Stimulated activated naive CD8-positive, alpha-beta T cell treated with anti-CD3 and anti-CD28 coated beads, Interleukin-15, amount 100 ng/mL, for 72 hours (primary cell): ENCODE results near the gene CDKN2AIP.
A peak's percentile ranks its signal among the peaks of the same experiment; 100 is the strongest.

Source experiments
- ATAC-seq: fragments of 150-1000 bp; cut with Tn5 transposase; 2 replicates; pipeline ENCODE4 v1.10.0; 2021; ENCODE audit warnings: mild to moderate bottlenecking, moderate library complexity
- DNase-seq, 2 donors: peaks; one replicate each; pipeline ENCODE4 v3.0.0; 2021 to 2022
- H3K27ac Mint-ChIP-seq, 2 donors: one replicate each; pipeline ENCODE4 v1.8.0; 2022; ENCODE audit warnings: mild to moderate bottlenecking in 2 of 2, mixed read lengths in 2 of 2, moderate library complexity in 2 of 2
- H3K27me3 Mint-ChIP-seq: one replicate; pipeline ENCODE4 v1.8.0; 2022; ENCODE audit warnings: mixed read lengths
- H3K4me1 Mint-ChIP-seq: one replicate; pipeline ENCODE4 v1.8.0; 2022; ENCODE audit warnings: mild to moderate bottlenecking, mixed read lengths
- H3K4me3 Mint-ChIP-seq, 2 donors: one replicate each; pipeline ENCODE4 v1.8.0; 2022; ENCODE audit warnings: mild to moderate bottlenecking in 2 of 2, mixed read lengths in 2 of 2, moderate library complexity in 1 of 2
- H3K9me3 Mint-ChIP-seq, 2 donors: one replicate each; pipeline ENCODE4 v1.8.0; 2022; ENCODE audit warnings: mixed read lengths in 2 of 2

The CDKN2AIP gene

DNA sequence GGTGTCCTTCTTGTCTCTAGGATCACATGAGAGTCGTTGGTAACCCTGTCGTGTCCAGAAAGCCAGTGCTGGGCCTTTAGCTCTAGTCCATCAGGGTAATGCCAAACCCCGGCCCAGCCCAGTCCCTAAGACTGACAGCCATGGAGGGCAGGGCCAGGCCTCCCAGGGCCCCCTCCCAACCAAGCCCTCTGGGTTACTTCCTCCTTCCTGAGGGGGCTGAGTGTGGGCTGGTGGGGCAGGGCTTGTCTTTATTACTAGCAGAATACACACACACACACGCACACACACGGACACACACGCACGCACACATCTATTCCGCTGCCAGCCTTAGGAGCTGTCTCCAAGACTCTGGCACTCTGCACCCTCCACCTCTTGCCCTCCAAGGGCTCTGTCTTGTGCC, 35.6 kb upstream of the CDKN2AIP start:
- no peaks in the 10 kb centered on the region for H3K27me3 Mint-ChIP-seq
- ATAC-seq, result no peak
- H3K4me1 Mint-ChIP-seq, result peaks cover 10% of the 10 kb centered on the region
- H3K27ac Mint-ChIP-seq, result no peak overlapping the region
- no peak overlapping the region for H3K4me3 Mint-ChIP-seq
- no peaks in the 10 kb centered on the region for H3K9me3 Mint-ChIP-seq
- DNase-seq, result no peak

DNA sequence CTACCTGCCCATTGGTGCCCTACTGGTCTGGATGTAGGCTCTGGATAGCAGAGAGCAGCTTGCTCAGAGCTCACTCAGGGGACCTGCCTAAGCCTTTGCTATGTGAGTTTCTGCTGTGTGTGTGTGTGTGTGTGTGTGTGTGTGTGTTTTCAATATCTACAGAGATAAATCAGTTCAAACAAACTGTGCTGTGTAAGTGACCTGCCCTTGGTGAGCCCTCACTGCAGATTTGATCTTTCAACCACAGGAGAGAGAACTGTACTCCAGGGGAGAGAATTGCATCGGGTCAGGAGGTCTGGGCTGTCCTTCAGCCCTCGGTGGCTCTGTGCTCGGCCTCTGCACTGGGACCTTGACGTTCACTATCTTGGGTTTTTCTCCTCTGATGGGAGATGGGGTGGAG, 35.0 kb upstream of the CDKN2AIP start:
- DNase-seq, result no peak
- H3K27me3 Mint-ChIP-seq, result no peaks in the 10 kb centered on the region
- H3K4me1 Mint-ChIP-seq, result peaks cover 10% of the 10 kb centered on the region
- ATAC-seq, result no peak
- H3K9me3 Mint-ChIP-seq, result no peaks in the 10 kb centered on the region
- no peak overlapping the region for H3K4me3 Mint-ChIP-seq
- H3K27ac Mint-ChIP-seq, result no peak overlapping the region

DNA sequence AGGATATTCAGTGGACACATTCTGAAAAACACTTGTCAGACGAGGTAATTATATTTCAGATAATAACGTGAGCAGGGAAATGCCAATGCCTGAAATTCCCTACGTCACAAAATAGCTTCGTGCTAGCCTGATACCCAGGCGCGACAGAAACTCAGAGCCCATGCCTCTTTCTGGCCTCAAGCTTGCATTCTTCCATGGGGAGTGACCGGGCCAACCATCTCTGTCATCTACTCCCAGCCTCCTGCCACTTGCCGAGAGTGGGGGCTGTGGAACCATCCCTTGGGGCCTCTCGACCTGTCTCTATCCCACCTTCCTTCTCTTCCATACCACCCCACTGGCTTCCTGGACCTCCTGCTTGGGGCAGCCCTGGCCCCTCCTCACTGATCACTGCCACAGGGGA, 34.5 kb upstream of the CDKN2AIP start:
- H3K9me3 Mint-ChIP-seq, result no peaks in the 10 kb centered on the region
- H3K4me1 Mint-ChIP-seq, result peaks cover 10% of the 10 kb centered on the region
- H3K4me3 Mint-ChIP-seq, result no peak overlapping the region
- no peak for ATAC-seq
- H3K27ac Mint-ChIP-seq, result no peak overlapping the region
- DNase-seq, result no peak
- H3K27me3 Mint-ChIP-seq, result no peaks in the 10 kb centered on the region

DNA sequence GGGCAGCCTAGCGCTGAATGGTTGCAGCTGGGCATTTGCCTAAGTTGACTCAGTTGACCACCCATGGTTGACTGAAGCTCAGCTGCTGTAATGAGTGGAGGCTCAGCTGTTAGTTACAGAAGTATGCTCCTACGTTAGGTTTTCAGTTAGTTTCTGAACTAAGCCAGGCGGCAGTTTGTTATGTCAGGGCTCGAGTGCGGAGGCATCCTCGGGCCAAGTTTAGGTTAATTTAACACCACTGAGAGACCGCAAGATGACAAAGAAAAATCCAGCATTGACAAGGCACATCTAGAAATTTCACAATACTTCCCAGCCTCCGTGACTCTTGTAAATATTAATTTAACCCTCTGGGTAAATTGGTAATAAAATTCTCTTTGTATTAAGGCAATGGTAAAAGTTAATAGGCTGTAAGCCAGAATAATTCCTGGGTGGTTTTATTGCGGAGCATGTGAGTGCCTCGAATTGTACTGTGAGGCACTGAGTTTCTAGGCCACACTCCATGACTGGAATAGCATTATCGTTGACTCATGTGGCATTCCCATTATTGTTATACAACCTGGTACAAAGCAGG, 33.1 kb upstream of the CDKN2AIP start:
- Mint-ChIP-seq H3K27me3 (no peaks in the 10 kb centered on the region), H3K27ac (no peak overlapping the region), H3K4me1 (peaks cover 10% of the 10 kb centered on the region), H3K9me3 (no peaks in the 10 kb centered on the region), H3K4me3 (no peak overlapping the region)
- ATAC-seq (no peak), DNase-seq (no peak)

DNA sequence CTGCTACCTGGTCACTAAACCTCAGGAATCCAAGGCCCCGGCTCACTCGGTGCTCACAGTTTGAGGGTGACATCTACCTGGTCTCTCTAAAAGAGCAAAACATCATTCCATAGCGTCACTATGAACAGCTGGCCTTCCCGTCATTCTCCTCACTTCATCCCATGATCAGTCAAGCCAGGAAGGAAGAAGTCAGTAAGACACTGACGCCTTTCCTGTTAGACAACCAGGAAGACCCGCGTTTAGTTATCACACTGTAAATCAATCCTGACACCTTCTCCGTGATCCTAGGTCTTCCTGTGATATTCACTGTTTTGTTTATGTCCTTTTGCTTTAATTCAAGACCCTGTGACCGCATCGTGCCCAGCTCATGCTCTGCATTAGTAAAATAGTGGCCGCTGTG, 31.6 kb upstream of the CDKN2AIP start:
- no peaks in the 10 kb centered on the region for H3K27me3 Mint-ChIP-seq

DNA sequence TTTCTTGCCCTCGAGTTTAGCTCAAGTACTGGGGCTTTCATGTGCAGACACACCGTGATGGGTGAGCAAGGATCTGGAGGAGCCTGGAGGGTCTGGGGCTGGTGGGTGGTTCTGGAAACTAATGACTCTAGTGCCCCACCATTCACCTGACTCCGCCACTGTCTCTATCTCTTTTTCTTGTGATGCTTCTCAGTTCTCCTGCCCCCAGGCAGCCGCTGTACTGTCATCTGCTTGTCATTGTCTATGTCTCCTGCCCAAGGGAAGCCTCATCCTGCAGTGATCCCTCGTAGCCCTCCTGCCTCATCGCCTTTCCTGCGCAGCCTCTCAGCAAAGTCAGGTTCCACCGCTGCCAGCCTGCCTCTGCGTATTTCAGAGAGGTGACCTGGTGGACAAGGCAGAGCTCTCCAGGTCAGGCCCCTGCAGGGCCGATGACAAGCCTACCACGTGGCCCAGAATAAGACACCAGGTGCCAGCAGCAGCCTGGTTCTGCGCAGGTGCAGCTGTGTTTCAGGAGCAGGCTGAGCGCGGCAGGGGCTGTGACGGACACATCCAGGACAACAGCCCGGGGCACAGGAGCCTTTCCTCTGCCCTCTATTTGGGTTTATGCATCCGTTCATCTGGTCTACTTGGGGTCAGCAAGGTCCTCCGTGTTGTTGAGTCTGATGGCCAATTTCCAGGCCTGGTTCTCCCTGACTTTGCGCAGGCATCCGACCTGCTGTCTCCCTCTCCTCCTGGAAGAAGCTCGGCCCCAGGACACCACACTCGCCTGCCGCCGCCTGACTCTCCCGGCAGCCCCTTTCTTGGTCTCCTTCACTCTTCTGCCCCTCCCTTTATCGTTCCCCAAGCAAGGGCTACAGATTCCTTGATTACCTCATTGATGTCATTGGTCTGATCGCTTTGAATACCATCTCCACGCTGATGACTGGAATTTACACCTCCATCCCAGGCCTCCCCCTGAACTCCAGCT, 30.9 kb upstream of the CDKN2AIP start:
- H3K27ac Mint-ChIP-seq, result no peak overlapping the region
- H3K9me3 Mint-ChIP-seq, result no peaks in the 10 kb centered on the region
- no peaks in the 10 kb centered on the region for H3K4me1 Mint-ChIP-seq
- no peak overlapping the region for H3K4me3 Mint-ChIP-seq
- ATAC-seq, result no peak
- DNase-seq, result no peak
- no peaks in the 10 kb centered on the region for H3K27me3 Mint-ChIP-seq

More for the DNA sequence above, 31.6 kb upstream of the CDKN2AIP start:
- Mint-ChIP-seq H3K4me3 (no peak overlapping the region), H3K27ac (no peak overlapping the region), H3K4me1 (peaks cover 5% of the 10 kb centered on the region), H3K9me3 (no peaks in the 10 kb centered on the region)
- no peak for DNase-seq
- no peak for ATAC-seq

DNA sequence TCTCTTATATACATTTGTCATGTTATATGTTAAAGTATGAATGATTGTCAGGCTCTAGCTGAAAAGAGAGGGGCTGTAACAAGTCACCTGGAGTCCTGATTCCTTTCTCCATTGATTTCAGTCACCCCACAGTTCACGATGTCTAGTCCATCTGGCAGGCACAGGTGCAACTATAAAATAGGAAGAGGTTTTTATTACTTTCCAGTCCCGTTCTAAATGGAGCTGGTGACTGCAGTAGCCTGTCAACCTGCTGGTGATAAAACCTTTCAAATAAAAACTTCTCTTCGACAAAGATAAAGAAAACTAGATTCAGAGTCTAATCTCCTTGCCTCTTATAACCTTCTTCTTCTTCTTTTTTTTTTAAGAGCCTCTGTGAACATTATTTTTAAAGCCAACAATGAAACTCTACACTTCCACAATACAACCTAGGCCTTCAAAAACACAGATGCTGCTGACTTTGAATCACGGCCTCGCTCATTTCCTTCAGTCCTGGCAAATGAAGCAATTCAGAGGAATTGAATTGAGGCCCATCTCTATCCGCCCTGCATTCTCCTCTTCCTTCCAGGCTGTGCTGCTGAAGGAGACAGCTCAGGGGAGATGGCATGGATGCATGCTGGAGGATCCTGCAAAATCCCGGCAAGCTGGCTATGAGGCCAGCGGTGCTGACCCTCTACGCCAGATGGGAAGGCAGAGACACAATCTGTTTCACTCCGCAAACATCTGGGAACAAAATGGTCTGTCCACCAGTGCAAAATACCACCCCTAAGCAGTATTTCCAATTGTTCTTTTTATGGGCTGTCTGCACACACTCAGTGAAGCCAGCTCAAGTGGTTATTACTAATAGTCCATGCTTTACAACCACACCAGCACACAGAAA, 27.3 kb upstream of the CDKN2AIP start:
- Mint-ChIP-seq H3K9me3 (no peaks in the 10 kb centered on the region), H3K4me3 (no peak overlapping the region), H3K4me1 (no peaks in the 10 kb centered on the region), H3K27ac (peak overlapping the region in 1 of 2 donors; percentile 16), H3K27me3 (no peaks in the 10 kb centered on the region)
- ATAC-seq, result no peak
- no peak for DNase-seq

DNA sequence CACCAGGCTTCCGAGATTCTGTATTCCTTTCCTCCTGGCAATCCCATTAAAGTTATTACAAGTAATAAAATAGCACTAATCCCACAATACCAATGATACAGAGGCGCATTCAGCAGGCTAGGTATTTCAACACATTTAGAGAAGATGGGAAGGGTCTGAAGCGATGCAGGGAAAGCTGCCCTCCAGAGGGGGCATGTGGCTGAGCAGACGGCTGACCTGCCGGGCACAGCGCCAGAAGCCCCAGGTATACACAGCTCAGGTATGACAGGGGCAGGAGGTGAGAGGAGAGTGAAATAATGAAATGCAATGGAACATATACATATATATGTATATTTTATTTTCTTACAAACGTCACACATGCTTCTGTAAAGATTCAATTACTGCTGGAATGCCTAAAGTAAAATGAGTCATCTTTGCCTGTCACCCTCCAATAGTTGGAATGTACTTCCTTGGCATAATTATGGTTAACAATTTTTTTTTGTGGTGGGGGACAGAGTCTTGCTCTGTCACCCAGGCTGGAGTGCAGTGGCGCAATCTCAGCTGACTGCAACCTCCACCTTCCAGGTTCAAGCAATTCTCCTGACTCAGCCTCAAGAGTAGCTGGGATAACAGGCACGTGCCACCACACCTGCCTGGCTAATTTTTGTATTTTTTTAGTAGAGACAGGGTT, 21.3 kb upstream of the CDKN2AIP start:
- Mint-ChIP-seq H3K4me3 (no peak overlapping the region), H3K4me1 (peaks cover 7% of the 10 kb centered on the region), H3K27me3 (no peaks in the 10 kb centered on the region), H3K9me3 (no peaks in the 10 kb centered on the region), H3K27ac (no peak overlapping the region)
- DNase-seq (no peak), ATAC-seq (no peak)

DNA sequence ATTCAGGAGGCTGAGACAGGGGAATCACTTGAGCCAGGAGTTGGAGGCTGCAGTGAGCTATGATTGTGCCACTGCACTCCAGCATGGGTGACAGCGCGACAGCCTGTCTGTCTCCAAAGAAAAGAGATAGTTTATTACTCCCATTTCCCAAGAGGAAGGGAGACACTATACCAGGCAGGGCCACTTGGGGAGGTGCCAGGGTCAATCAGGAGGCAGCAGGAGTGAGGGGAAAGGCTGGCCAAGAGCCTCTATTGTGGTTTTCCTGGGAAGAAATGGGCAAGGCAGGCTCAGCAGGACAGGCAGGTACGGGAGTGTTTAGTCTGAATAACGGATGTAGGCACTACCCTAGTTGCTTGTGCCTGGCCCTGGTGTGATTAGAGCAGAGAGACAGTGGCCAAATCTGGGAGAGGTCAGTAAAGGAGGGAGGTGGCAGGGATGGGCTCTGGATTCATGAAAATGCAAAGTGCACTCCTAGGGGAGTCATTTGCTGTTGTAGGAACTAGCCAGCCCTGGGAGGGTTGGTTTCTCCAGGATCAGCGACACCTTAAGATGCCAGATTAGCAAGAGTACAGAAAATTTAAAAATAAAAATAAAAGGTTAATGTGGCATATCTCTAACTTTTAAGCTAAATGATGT, 20.2 kb upstream of the CDKN2AIP start:
- H3K9me3 Mint-ChIP-seq, result no peaks in the 10 kb centered on the region
- ATAC-seq (no peak), DNase-seq (no peak)
- H3K27me3 Mint-ChIP-seq, result no peaks in the 10 kb centered on the region
- H3K27ac Mint-ChIP-seq, result peak overlapping the region; percentile 23 to 40
- no peak overlapping the region for H3K4me3 Mint-ChIP-seq
- peaks cover 7% of the 10 kb centered on the region for H3K4me1 Mint-ChIP-seq

DNA sequence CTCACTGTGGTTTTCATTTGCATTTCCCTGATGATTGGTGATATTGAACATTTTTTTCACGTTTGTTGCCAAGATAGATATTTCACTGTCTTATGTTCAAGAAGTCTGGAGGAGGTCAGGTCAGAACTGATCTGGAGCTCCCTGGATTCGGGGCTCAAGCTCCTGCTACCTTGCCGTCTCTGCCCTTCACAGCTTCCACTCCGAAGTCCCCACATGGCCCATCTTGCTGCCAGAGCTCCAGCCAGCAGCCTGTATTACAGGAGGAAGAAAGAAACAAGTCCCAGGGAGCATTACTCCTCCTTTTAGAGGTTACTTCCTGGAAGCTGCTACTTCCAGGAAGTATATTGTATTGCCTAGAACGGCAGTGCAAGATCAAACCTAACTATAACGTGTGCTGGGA, 17.9 kb upstream of the CDKN2AIP start:
- H3K27ac Mint-ChIP-seq, result peak overlapping the region in 1 of 2 donors; percentile 54
- ATAC-seq, result no peak
- no peak overlapping the region for H3K4me3 Mint-ChIP-seq
- peaks cover 22% of the 10 kb centered on the region for H3K4me1 Mint-ChIP-seq
- no peak for DNase-seq
- no peaks in the 10 kb centered on the region for H3K27me3 Mint-ChIP-seq
- H3K9me3 Mint-ChIP-seq, result no peaks in the 10 kb centered on the region

DNA sequence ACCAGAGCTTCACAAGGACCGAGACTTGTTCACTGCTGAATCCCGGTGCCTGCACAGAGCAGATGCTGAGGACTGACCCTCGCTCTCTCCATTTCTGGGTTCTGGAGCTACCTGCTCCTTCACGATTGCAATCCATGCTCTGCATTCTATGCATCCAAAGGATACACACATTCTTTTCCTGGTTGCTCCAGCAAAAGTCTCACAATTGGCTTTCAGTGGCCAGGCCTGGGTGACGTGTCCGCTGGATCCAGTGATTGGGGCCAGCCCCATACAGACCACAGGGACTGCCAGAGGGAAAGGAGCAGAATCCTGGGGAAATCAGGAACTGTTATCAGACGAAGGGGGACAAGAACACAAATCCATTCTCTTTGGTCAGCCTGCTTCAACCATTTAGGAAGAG, 14.9 kb upstream of the CDKN2AIP start:
- no peaks in the 10 kb centered on the region for H3K9me3 Mint-ChIP-seq
- H3K27me3 Mint-ChIP-seq, result no peaks in the 10 kb centered on the region
- H3K4me3 Mint-ChIP-seq, result no peak overlapping the region
- ATAC-seq (no peak), DNase-seq (no peak)
- peaks cover 33% of the 10 kb centered on the region for H3K4me1 Mint-ChIP-seq
- H3K27ac Mint-ChIP-seq, result no peak overlapping the region

DNA sequence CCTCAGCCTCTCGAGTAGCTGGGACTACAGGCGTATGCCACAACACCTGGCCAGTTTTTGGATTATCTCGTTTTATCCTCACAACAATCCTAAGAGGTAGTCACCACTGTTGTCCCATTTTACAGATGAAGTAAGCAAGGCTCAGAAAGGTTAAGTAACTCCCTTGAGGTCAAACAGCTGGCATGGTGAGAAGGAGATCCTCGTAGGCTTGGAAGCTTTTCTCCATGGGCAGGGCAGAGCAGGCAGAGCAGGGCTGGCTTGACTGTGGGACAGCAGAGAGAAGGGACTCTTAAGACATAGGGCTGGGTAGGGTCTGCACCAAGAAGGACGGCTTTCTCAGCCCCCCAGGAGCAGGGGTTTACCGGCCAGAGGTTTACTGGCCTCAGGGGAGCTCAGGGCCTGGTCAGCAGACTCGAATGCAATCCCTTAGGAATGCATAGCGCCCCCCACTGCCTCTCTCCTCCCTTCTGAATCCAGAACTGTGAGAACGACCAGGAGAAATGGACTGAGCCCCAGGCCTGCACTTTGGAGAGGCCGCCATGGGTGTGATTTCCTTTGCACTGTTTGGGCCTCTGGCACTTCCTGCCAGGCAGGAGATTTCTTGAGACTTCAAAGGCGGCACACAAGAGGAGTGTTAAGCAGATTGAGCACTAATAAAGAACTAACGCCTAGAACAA, 14.0 kb upstream of the CDKN2AIP start:
- no peaks in the 10 kb centered on the region for H3K9me3 Mint-ChIP-seq
- DNase-seq, result peak in 1 of 2 donors; percentile 30
- ATAC-seq, result peak; percentile 84
- H3K4me3 Mint-ChIP-seq, result peak overlapping the region; percentile 21 to 23
- no peaks in the 10 kb centered on the region for H3K27me3 Mint-ChIP-seq
- peaks cover 37% of the 10 kb centered on the region for H3K4me1 Mint-ChIP-seq
- peak overlapping the region; percentile 93 to 96 for H3K27ac Mint-ChIP-seq

DNA sequence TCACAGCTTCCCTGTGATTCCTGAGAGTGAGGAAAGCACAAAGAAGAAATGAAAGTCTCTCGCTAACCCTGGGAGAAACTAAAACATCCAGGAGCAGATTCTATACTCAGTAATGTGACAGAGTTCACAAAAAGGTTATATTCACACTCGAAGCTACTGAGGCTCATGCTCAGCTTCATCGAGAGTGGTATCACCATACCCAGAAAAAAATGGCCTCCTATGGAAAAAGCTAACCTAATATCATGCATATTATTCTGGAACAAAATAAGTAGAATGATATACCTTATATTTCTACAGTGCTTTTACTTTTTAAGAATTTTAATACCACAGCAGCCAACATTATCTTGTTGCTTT, 13.5 kb upstream of the CDKN2AIP start:
- Mint-ChIP-seq H3K4me3 (peak overlapping the region; percentile 21), H3K9me3 (no peaks in the 10 kb centered on the region), H3K27ac (peak overlapping the region; percentile 93 to 96), H3K4me1 (peaks cover 37% of the 10 kb centered on the region), H3K27me3 (no peaks in the 10 kb centered on the region)
- peak; percentile 56 for ATAC-seq
- DNase-seq, result no peak

DNA sequence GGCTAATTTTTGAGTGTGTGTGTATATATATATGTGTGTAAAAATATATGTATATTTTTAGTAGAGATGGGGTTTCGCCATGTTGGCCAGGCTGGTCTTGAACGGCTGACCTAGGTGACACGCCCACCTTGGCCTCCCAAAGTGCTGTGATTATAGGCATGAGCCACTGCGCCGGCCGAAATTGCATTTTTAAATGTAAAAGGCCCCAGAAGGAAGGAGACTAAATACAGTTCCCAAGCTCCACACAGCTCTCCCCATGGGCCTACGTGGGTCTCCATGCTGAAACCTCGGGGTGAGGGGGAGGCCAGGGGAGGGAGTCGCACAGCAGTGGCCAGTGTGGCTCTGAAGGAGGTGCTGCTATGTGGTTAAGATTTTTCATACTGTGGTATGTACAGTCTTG, 12.8 kb upstream of the CDKN2AIP start:
- Mint-ChIP-seq H3K4me3 (no peak overlapping the region), H3K9me3 (no peaks in the 10 kb centered on the region)
- ATAC-seq, result no peak

More for the DNA sequence above, 12.8 kb upstream of the CDKN2AIP start:
- Mint-ChIP-seq H3K27ac (no peak overlapping the region), H3K4me1 (peaks cover 33% of the 10 kb centered on the region), H3K27me3 (no peaks in the 10 kb centered on the region)
- no peak for DNase-seq
